ENCODE results near the gene F10.

F10 gene

DNA sequence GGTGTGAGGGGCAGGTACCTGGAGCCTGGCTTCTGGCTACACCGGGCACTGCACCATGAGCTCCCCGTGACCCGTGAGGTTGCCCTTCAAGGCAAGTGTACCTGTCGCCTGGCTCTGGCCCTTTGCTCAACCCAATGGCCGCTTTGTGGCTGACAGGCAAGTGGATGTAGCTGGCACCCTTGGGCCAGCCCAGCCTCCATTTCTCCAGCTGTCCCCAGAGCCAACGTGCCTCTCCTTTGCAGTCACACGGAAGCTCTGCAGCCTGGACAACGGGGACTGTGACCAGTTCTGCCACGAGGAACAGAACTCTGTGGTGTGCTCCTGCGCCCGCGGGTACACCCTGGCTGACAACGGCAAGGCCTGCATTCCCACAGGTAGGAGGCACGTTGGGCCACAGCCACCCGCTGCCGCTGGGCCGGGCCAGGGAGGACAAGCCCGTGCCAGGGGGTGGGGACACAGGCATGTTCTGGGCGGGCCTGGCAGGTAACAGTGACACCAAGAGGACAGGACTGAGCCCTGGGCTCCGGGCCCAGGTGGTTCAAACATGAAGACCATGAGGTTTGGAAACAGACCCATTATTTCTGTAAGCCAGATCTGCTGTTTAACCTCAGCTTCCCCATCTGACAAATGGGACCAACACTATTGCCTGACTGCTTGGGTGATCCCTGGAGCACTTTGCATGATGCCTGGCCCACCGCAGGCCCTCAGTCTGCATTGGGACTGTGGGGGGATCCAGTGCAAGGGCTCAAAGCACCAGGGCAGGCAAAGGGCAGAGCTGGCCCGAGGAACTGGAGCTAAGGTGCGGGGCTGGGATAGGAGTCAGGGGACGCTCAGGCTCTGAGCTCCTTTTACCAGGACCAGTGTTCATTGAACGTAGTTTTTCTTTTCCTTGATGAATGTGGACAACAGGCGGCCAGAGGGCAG is 18.3 kb downstream of the F10 start:
- DNase-seq, result no peak

DNA sequence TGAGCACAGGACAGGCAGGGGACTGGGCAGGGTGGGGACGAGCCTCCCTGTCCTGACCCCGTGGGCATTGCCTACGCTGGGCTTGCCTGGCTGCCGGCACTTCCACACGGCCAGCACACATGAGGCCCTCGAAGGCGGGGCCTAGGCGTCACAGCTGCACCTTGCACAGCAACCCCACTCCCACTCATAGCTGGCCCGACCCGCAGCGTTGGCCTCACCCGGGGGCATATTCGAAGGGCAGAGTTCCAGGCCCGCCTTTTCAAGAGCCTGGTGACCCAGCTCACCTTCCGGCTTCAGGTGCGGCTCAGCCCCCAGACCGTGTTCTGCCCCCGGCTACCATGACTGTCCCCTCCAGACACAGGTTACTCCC is 19.0 kb downstream of the F10 start:
- no peak for DNase-seq

DNA sequence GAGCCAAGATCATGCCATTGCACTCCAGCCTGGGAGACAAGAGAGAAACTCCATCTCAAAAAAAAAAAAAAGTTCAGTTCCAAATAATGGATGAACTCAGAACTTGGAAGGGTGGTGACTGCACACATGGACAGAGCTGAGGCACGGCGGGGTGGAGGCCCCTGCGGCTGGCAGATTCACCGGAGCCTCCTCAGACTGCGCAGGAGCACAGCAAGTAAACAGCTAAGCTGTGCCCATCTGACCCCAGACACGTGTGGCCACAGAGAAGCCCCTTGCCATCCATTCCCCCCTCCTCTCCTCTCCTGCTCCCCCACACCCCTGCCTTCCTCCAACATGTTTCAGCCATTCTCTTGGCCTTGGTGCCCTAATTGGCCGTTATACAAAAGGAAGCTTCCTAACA is 20.3 kb downstream of the F10 start:
- DNase-seq, result no peak

DNA sequence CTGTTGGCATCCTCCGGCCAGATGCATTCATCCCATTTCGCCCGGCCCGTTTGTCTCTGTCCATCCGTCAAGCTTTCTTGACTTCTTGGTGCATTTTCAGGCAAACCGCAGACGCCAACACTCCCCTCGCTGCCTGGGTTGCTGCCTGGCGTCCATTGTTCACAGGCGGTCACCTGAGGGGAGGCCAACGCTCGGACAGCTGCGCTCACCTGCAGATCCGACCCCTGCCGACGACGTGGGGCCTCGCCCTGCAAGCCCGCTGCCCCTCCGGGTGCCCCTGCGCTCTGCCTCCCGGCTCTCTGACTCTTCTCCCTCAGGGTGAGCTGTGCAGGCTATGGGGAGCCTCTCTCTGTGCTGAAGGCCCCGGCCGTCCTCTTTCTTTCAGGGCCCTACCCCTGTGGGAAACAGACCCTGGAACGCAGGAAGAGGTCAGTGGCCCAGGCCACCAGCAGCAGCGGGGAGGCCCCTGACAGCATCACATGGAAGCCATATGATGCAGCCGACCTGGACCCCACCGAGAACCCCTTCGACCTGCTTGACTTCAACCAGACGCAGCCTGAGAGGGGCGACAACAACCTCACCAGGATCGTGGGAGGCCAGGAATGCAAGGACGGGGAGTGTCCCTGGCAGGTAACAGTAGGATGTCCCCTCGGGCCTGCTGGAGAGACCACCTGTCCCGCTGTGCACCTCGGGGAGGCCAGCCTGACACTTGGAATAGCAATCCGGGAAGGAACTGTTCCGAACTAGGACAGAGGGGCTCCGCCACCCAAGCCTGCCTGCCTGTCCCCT is 21.1 kb downstream of the F10 start:
- no peak for DNase-seq

DNA sequence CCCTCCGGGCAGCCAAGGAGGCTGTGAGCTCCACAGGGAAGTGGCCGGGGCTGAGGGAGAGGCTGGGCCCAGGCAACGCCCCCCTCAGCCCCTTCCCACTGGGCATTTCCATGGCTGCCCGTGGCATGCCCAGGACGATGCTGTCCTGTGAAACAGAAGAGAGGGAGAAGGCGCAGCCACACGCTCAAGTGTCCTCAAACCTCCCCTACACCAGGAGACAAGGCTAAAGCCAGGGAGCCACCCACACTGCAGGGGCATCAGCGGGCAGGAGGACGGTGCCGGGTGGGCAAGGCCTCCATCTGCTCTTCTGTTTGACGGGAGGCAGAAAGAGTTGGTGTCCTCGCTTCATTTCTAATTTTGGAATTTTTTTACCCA is 21.6 kb downstream of the F10 start:
- no peak for DNase-seq

DNA sequence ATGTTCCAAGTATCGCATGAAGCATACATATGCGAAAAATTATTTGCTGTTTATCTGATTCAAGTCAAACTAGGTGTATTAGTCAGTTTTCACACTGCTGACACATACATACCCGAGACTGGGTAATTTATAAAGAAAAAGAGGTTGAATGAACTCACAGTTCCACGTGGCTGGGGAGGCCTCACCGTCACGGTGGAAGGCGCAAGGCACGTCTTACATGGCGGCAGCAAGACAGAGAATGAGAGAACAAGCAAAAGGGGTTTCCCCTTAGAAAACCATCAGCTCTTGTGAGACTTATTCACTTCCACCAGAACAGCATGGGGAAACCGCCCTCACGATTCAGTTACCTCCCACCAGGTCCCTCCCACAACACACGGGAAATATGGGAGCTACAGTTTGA is 22.9 kb downstream of the F10 start:
- no peak for DNase-seq

DNA sequence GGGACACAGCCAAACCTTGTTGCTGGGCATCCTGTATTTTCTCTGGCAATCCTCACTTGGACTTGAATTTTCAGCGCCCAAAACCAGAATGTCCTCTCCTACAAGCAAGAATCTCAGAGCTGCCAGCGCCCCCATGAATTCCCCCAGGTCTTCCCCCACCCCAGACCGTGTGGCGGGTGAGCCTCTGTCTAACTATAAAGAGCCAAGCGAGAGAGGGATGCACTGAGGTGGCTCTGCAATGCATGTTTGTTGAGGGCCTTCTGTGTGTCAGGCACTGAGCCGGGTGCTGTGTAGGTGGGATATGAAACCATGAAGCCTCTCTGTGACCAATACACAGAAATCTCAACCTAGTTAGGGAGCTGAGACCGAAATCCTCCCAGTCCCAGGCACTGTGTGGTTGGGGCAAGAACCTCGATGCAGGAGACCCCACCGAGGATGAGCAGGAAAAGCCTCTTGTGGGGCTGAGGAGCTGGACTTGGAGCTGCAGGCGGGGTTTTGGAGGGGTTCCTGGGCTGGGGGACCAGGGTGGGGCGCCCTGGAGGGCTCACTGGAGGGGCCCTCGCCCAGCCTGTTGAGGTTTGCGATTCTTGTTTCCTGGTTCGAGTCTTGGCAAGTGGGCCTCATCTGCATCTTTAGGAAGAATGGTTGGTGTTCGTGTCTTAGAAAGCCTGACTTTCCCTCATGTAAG is 23.5 kb downstream of the F10 start:
- no peak for DNase-seq

DNA sequence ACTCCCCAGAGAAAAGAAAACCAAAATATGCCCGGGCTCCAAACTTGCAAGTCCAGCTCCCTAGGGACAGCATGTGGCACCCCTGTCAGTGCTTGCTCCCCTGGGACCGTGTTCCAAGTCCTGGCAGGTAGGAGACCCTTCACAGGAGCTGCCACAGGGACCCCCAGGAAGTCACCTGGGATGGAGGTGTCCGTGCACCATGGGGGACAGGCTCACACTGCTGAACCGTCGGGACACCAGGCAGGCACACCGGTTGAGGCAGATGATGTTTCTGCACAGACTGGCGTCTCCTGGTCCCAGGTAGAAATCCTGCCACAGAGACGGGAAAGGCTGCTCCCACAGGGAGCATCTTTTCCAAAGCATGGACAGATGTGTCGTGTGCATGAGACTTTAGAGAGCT is 24.2 kb downstream of the F10 start:
- no peak for DNase-seq

DNA sequence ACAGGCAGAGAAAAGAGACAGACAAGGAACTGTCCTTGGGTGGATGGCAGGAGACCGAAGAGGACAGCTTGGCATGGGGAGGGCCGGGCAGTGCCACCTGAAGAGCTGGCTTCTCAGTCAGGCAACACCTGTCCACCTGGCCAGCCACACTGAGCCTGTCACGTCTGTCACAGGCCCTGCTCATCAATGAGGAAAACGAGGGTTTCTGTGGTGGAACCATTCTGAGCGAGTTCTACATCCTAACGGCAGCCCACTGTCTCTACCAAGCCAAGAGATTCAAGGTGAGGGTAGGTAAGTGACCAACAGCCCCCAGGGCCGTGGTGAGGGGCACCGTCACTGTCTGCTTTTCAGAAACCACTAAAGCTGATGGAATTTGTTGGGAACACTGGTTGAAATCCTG is 24.6 kb downstream of the F10 start:
- DNase-seq, result no peak

DNA sequence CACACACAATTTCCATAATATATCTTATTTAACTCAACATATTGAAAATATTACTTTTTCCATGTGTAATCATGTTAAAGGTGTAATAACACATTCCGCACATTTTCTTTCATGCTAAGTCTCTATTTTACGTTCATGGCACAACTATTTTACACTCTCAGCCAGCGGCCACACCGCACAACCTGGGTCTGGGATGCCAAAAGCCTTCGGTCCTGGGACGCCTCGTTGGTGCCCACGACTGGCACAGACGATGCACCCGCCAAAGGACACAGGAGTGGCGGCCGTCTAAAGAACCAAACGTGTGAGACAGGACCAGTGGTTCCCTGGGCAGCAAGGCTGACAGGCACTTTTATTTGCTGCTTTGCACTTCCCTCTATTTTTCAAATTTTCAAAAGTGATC is 25.8 kb downstream of the F10 start:
- no peak for DNase-seq

DNA sequence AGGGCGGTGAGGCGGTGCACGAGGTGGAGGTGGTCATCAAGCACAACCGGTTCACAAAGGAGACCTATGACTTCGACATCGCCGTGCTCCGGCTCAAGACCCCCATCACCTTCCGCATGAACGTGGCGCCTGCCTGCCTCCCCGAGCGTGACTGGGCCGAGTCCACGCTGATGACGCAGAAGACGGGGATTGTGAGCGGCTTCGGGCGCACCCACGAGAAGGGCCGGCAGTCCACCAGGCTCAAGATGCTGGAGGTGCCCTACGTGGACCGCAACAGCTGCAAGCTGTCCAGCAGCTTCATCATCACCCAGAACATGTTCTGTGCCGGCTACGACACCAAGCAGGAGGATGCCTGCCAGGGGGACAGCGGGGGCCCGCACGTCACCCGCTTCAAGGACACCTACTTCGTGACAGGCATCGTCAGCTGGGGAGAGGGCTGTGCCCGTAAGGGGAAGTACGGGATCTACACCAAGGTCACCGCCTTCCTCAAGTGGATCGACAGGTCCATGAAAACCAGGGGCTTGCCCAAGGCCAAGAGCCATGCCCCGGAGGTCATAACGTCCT is 26.4 kb downstream of the F10 start:
- no peak for DNase-seq

DNA sequence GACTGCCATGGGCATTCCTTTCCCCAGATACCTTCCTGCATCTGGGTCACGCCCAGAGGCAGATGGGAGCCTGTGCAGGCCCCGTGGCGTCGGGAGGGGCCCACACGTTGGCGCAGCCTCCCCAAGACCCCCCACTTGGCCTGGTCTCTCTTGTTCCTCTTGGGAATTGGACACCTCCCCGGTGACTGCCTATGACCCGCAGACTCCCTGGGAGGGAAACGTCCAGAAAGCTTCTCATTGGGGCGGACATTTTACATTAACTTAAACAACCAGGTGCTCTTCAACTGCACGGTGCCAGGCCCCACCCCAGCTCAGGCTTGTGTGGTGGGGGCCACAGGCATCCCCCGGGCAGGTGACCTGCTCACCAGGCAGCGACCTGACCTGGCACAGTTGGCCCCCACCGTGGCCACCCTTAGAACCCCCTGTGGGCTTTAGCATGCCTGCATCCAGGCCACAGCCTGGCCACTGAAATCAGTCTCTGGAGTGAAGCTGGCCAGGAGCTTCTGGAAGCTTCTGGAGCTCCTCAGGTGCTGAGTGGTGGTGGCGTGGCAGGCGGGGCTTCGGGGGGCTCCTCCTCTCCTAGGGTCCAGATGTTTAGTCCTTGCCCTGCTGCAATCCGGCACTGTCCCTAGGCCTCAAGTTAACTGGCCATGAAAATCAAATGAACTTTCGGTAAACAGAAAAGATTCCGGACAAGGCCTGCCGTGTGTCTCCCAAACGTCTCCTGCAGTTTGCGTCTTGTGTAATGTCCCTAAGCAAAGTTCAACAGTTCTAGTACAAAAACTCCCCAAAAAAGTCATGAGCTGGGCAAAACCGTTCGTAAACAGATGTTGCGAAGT is 27.3 kb downstream of the F10 start:
- DNase-seq, result no peak

DNA sequence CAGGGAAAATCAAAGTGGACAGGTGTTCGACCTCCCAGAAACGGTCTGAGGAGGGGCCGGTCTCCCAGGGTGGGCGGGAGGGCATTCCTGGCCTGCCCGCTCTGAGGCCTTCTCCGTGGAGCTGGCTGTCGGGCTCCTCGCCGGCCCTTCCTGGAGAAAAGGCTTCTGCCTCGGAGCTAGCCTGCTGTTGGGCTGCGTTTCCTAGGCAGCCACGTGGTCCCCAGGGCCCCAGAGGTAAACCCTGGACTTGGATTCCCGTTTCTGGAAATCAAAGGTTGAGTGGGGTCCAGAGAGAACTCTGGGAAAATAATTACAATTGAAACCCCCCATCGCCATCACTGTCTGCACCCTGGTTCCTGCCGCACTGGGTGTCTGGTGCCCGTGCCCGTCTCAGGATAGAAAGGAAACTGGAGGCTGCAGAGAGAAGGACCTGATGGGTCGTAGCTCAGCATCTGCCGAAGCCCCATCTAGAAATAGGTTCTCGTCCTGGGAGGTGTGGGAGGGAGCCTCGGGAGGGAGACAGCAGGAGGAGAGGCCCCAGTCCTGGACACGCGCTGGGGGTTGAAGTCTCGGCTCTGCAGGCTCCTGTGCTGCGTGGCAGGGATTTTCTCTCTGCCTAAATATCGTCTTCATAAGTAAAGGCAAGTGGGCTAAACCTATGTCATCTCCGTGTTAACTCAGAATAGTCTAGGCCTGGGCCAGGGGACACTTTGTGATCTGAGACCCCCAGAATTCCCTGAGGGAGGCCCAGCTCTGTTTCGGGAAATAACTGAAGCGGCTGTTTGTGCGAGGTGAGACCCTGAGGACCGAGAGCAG is 28.2 kb downstream of the F10 start:
- DNase-seq, result no peak

DNA sequence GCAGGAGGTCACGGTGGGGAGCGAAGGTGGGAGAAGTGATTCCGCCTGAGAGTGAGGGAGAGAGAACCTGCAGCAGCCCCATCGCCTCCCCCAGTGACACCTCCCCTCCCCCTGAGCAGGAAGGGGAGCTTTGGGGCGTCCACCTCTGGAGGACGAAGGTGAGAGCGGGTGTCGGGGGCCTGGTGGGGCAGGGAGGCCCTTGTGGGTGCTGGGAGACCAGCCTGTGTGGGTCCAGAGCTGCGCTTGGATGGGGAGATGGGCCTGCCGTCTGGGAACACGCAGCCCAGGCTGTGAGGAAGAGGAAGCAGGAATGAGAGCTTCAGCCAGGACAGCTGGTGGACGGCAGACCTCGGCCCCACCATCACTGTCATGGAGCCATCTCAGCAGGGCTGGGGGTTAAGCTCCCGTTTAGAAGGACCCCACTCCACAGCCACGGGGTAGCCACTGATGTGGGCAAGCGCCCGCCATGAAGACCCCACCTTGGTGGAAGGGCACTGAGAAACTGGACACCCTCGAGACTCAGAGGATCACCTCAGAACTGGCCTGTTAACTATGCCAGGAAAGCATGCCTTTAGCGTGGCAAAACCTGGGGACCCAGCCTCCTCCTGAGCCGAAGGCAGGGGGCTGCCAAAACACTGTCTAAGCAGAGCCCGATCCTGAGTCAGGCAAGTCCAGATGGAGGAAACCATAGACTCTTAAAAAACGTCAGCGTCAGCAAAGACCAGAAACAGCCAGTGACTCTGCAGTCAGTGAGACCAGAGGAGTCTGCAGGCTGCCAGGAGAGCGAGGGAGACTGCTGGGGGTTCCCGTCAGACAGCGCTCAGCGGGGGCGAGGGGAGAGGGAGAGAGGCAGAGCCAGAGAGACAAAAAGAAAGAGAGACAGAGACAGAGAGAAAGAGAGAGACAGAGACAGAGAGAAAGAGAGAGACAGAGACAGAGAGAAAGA is 29.4 kb downstream of the F10 start:
- DNase-seq, result no peak

DNA sequence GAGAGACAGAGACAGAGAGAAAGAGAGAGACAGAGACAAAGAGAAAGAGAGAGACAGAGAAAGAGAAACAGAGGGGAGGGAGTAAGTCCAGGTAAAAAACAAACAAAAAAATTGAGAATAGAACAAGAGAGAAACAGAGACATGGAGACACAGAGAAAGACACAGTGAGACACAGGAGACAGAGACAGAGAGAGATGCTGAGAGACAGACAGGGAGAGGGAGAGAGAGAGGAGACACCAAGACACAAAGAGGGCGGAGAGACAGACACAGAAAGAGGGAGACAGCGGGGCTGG is 30.0 kb downstream of the F10 start:
- no peak for DNase-seq

DNA sequence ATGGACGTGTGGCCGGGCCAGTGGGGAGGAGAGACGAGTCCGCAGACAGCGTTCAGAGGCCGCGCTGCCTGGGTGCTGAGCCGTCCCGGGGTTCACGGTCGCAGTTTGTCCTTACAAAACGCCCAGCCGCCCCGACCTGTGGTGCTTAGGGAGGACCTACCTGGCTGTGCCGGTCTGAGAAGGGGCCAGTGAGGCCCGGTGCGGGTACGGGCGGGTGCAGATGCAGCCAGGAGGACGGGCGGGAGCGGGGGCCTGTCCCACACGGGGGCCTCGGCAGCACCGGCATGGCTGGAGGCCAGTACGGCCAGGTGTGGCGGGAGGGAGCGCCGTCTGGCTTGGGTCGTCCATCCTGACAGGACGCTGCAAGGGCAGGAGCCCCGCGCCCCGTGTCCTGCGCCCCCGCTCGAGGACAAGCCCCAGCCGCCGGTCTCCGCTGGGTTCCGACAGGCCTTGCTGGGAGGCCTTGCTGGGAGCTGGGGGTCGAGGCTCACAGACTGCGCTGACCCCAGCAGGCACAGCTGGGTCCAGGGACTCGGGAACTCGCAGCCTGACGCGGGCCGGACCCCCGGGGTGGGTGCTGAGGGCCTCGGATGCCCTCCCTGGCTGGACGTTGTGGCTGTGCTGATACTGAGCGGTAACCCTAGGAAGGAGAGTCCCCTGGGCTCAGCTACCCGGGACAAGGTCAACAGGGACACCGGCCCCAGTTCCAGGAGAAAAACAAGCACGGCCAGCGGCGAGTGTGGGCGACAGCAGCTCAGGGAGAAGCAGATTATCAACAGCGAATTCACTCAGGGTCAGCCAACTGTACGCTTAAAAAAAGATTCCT is 30.6 kb downstream of the F10 start:
- DNase-seq, result peak; percentile 19

DNA sequence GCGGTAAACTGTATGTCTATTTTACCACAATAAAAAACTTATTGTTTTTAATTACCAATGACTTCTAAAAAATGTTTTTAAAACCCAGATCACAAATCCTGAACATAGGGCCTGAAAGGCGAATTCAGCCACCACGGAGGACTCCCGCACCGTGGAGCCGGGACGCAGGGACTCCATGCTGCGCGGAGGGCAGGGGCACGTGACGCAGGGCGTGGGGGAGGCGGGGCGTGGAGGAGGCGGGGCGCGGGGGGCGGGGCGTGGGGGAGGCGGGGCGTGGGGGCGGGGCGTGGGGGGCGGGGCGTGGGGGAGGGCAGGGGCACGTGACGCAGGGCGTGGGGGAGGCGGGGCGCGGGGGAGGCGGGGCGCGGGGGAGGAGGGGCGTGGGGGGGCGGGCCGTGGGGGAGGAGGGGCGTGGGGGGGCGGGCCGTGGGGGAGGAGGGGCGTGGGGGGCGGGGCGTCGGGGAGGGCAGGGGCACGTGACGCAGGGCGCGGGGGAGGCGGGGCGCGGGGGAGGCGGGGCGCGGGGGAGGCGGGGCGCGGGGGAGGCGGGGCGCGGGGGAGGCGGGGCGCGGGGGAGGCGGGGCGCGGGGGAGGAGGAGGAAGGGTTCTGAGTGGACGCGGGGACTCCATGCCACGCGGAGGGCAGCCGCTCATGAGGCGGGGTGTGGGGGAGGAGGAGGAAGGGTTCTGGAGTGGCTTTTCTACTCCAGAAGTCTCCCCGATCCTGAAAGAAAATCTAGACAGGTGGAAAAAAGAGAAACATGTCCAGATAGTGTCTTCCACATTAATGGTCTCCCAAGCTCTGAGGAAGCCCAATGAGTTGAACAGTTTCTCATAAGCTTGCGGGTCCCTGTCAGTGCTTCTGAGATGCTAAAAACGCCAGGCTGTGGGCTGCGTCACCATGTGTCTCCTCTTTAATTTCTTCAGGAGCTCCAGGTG is 31.5 kb downstream of the F10 start:
- peak; percentile 65 for DNase-seq

DNA sequence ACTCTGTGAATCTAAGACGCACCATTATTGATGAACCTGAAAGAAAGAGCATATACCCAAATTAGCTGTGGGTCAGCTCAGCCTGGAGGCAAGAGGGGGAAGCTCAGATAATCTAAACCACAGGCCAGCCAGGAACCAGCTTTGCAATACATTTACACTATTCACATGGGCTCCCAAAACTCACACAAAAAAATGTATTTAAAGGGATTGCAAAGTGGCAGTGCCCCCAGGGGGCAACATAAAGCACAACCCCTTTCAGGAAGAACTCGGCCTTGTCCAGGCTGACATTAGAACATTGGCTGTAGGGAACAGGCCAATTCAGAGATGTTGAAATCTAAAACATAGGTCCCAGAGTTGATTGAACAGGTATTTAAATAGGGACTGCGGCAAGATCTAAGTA is 32.6 kb downstream of the F10 start:
- no peak for DNase-seq
